Stimulated activated CD4-positive, alpha-beta T cell treated with anti-CD3 and anti-CD28 coated beads, Interleukin-4, amount 100 ng/mL, for 24 hours (primary cell): Measurements from ENCODE around the gene SPECC1L.

Experiments
- DNase-seq: peaks from one replicate; pipeline ENCODE4 v3.0.0-alpha.2; 2020

The SPECC1L gene

GRCh38 chr22:24401931-24402367 is 131.3 kb downstream of the SPECC1L start:
- DNase-seq = no peak

- DNase-seq = no peak
These were observed 132.0 kb downstream of the SPECC1L start for GRCh38 chr22:24402460-24403192.

GRCh38 chr22:24403346-24403745 is 132.7 kb downstream of the SPECC1L start:
- DNase-seq = no peak

- DNase-seq = no peak
These were observed 134.1 kb downstream of the SPECC1L start for GRCh38 chr22:24404561-24405275.

GRCh38 chr22:24405631-24406321 is 135.1 kb downstream of the SPECC1L start:
- DNase-seq = no peak

GRCh38 chr22:24406322-24407277 is 136.0 kb downstream of the SPECC1L start:
- DNase-seq = no peak

- DNase-seq = no peak
These were observed 136.6 kb downstream of the SPECC1L start for GRCh38 chr22:24407278-24407665.

GRCh38 chr22:24407884-24408283 is 137.3 kb downstream of the SPECC1L start:
- no peak for DNase-seq

- DNase-seq = no peak
These were observed 138.0 kb downstream of the SPECC1L start for GRCh38 chr22:24408630-24409029.

- no peak for DNase-seq
These were observed 139.1 kb downstream of the SPECC1L start for GRCh38 chr22:24409707-24410106.

GRCh38 chr22:24410110-24410856 is 139.7 kb downstream of the SPECC1L start:
- no peak for DNase-seq

- DNase-seq = no peak
These were observed 140.8 kb downstream of the SPECC1L start for GRCh38 chr22:24411256-24412004.

GRCh38 chr22:24412274-24412673 is 141.6 kb downstream of the SPECC1L start:
- no peak for DNase-seq

GRCh38 chr22:24413271-24413670 is 142.6 kb downstream of the SPECC1L start:
- DNase-seq = no peak

GRCh38 chr22:24413736-24414385 is 143.2 kb downstream of the SPECC1L start:
- DNase-seq = no peak

- DNase-seq = no peak
These were observed 143.9 kb downstream of the SPECC1L start for GRCh38 chr22:24414523-24414922.

GRCh38 chr22:24414984-24415945 is 144.6 kb downstream of the SPECC1L start:
- no peak for DNase-seq

- DNase-seq = no peak
These were observed 145.5 kb downstream of the SPECC1L start for GRCh38 chr22:24416095-24416494.

GRCh38 chr22:24416611-24417010 is 146.0 kb downstream of the SPECC1L start:
- no peak for DNase-seq
